Measurements from ENCODE around the gene CNOT4.

- TF ChIP-seq PATZ1 (CRISPR knock-in tag; IDR thresholded peaks at IDR 0.05; ENCODE audit: borderline replicate concordance) (no peak), PPARA (CRISPR knock-in tag; IDR thresholded peaks at IDR 0.05; ENCODE audit: borderline replicate concordance) (no peak), BACH2 (CRISPR knock-in tag; IDR thresholded peaks at IDR 0.05; ENCODE audit: borderline replicate concordance) (no peak), ZFP30 (CRISPR knock-in tag; IDR thresholded peaks at IDR 0.05) (no peak), ZC3H10 (CRISPR knock-in tag; IDR thresholded peaks at IDR 0.05) (no peak), ESRRG (CRISPR knock-in tag; IDR thresholded peaks at IDR 0.05) (no peak), RARB (CRISPR knock-in tag; IDR thresholded peaks at IDR 0.05) (no peak), ARNTL (CRISPR knock-in tag; IDR thresholded peaks at IDR 0.05; ENCODE audit: borderline replicate concordance, low read depth) (no peak), TOX (CRISPR knock-in tag; IDR thresholded peaks at IDR 0.05; ENCODE audit: borderline replicate concordance) (no peak), ZNF70 (CRISPR knock-in tag; IDR thresholded peaks at IDR 0.05) (no peak), CREB5 (CRISPR knock-in tag; IDR thresholded peaks at IDR 0.05; ENCODE audit: low read depth) (no peak), ZFP3 (CRISPR knock-in tag; IDR thresholded peaks at IDR 0.05) (no peak), ISL1 (CRISPR knock-in tag; IDR thresholded peaks at IDR 0.05) (no peak)
Measured at GRCh38 chr7:135527025-135527424, 17.1 kb upstream of the CNOT4 start.
